Measurements from ENCODE around the gene CAPN10. TPM values are rescaled to one million over a fixed set of nuclear protein-coding genes. Genes with fewer than 3 reads are reported as not detected.
A peak's percentile ranks its signal among the peaks of the same experiment; 100 is the strongest.

CAPN10 gene, protein sequence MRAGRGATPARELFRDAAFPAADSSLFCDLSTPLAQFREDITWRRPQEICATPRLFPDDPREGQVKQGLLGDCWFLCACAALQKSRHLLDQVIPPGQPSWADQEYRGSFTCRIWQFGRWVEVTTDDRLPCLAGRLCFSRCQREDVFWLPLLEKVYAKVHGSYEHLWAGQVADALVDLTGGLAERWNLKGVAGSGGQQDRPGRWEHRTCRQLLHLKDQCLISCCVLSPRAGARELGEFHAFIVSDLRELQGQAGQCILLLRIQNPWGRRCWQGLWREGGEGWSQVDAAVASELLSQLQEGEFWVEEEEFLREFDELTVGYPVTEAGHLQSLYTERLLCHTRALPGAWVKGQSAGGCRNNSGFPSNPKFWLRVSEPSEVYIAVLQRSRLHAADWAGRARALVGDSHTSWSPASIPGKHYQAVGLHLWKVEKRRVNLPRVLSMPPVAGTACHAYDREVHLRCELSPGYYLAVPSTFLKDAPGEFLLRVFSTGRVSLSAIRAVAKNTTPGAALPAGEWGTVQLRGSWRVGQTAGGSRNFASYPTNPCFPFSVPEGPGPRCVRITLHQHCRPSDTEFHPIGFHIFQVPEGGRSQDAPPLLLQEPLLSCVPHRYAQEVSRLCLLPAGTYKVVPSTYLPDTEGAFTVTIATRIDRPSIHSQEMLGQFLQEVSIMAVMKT
- 45.0 and 47.4 TPM in 2 replicates for total RNA-seq (2021)
- long read RNA-seq, partial matches to known transcripts, result 12 of 21 reads
- long read RNA-seq, other reads (novel, unspliced or antisense), result 6 of 21 reads

GRCh38 chr2:240586198-240586918, at the start of gene CAPN10:
CAPN10 (plus strand) TSS chr2:240586734; CDS start chr2:240586912, 178 bp downstream.
- H2AFZ ChIP-seq (ENCODE audit: low read length), result no peak within 1 kb of the TSS

More at GRCh38 chr2:240586198-240586918, at the start of gene CAPN10:
- no peak within 1 kb of the TSS for H3T11ph ChIP-seq (ENCODE audit: low read length)
- H3K4ac ChIP-seq (ENCODE audit: low read depth, low read length), result no peak within 1 kb of the TSS
- no peak within 1 kb of the TSS for H3K18ac ChIP-seq (ENCODE audit: insufficient read length, low read depth, low read length)
- peak within 1 kb of the TSS; percentile 91 for H3K4me2 ChIP-seq (ENCODE audit: insufficient read depth, insufficient read length, low read length)
- H4K8ac ChIP-seq (replicated peaks; ENCODE audit: insufficient read length, low read depth, low read length), result no peak within 1 kb of the TSS
- H3K27me3 Mint-ChIP-seq (ENCODE audit: low read depth), result no peaks in the 10 kb centered on the region; the same call in 1 of the 2 replicates
- H3K9ac ChIP-seq (ENCODE audit: extremely low read depth, insufficient read length, low read length), result peak within 1 kb of the TSS; percentile 81
- H2BK20ac ChIP-seq (ENCODE audit: low read depth, low read length, poor library complexity, severe bottlenecking), result no peak within 1 kb of the TSS
- H3K4me1 Mint-ChIP-seq, result peaks cover 27 to 31% of the 10 kb centered on the region in 2 experiments
- H4K91ac ChIP-seq (ENCODE audit: insufficient read length, low read depth, low read length), result no peak within 1 kb of the TSS
- H2BK12ac ChIP-seq (ENCODE audit: insufficient read length, low read depth, low read length), result no peak within 1 kb of the TSS
- H3K36me3 Mint-ChIP-seq (ENCODE audit: insufficient read depth in 1 of 3, low read depth in 3 of 3), result peaks cover 7 to 19% (median 7%) of the 10 kb centered on the region in 3 experiments; a peak in 6 of 7 replicates
- H3K79me1 ChIP-seq (ENCODE audit: insufficient read depth, low read depth, low read length, poor library complexity, severe bottlenecking), result peaks cover 5% of the 10 kb centered on the region
- peaks cover 14% of the 10 kb centered on the region for H3K23me2 ChIP-seq (ENCODE audit: insufficient read length, low read depth, low read length, poor library complexity, severe bottlenecking)
- H4K5ac ChIP-seq (ENCODE audit: insufficient read length, low read depth, low read length), result no peak within 1 kb of the TSS
- no peak within 1 kb of the TSS for H2BK15ac ChIP-seq (ENCODE audit: low read depth, low read length)
- H2AK5ac ChIP-seq (ENCODE audit: insufficient read length, low read length), result no peak within 1 kb of the TSS
- no peak within 1 kb of the TSS for H2BK120ac ChIP-seq (ENCODE audit: low read depth, low read length, poor library complexity, severe bottlenecking)
- no peak within 1 kb of the TSS for H2BK5ac ChIP-seq (ENCODE audit: insufficient read length, low read length)
- H3K27ac Mint-ChIP-seq, result peak within 1 kb of the TSS; percentile 93 to 97 (median 96); a peak in 6 of 7 replicates
- peaks cover 13% of the 10 kb centered on the region for H3K79me2 ChIP-seq (ENCODE audit: insufficient read depth, low read length)
- H4K20me1 ChIP-seq (ENCODE audit: control insufficient read depth, insufficient read depth, insufficient read length), result no peaks in the 10 kb centered on the region
- no peak within 1 kb of the TSS for H3K56ac ChIP-seq (ENCODE audit: insufficient read length, low read depth, low read length)
- peaks cover 12% of the 10 kb centered on the region for H3K4me1 ChIP-seq (ENCODE audit: insufficient read depth, low read length)
- WGBS (ENCODE audit: extremely low coverage, insufficient read length, low lambda C conversion rate), result no CpG with 5 or more reads among the region's 88 CpGs
- H3K9me3 ChIP-seq (ENCODE audit: control insufficient read depth, low read depth, low read length), result no peaks in the 10 kb centered on the region
- H3K27me3 ChIP-seq (ENCODE audit: insufficient read depth, low read length), result no peaks in the 10 kb centered on the region
- no peak within 1 kb of the TSS; the same call in 1 of the 2 replicates for H3K14ac ChIP-seq (ENCODE audit: insufficient read depth, low read length)
- peak; percentile 97 for DNase-seq
- peaks cover 0 to 2% of the 10 kb centered on the region in 2 experiments; a peak in 1 of 5 replicates for H3K9me3 Mint-ChIP-seq
- no peak within 1 kb of the TSS for H3K27ac ChIP-seq (ENCODE audit: insufficient read length, low read depth, low read length)
- peak within 1 kb of the TSS; percentile 95 to 97 for H3K4me3 Mint-ChIP-seq
- H3K23ac ChIP-seq (ENCODE audit: insufficient read length, low read depth, low read length), result no peak within 1 kb of the TSS
- TF ChIP-seq CTCF (conservative IDR thresholded peaks at IDR 0.05), result no peak
